SK-N-MC (cell line): Measurements from ENCODE around the gene PHACTR2.

ENCODE experiments used
- EZH2 ChIP-seq: fragments of 200-600 bp; sonication (generic); IDR thresholded peaks from one replicate; pipeline ENCODE4 v1.6.1; 2017; ENCODE audit warnings: antibody characterized with exemption
- FOXP2 ChIP-seq: optimal IDR thresholded peaks from 2 replicates; pipeline ENCODE3; 2011; ENCODE audit warnings: mild to moderate bottlenecking, moderate library complexity; ENCODE audit not compliant: insufficient read depth; ENCODE audit errors: extremely low read length, control extremely low read depth
- POLR2AphosphoS5 ChIP-seq: IDR thresholded peaks from 2 replicates; pipeline ENCODE4 v1.6.1; 2012; ENCODE audit warnings: mild to moderate bottlenecking, low read depth, low read length, borderline replicate concordance

DNA sequence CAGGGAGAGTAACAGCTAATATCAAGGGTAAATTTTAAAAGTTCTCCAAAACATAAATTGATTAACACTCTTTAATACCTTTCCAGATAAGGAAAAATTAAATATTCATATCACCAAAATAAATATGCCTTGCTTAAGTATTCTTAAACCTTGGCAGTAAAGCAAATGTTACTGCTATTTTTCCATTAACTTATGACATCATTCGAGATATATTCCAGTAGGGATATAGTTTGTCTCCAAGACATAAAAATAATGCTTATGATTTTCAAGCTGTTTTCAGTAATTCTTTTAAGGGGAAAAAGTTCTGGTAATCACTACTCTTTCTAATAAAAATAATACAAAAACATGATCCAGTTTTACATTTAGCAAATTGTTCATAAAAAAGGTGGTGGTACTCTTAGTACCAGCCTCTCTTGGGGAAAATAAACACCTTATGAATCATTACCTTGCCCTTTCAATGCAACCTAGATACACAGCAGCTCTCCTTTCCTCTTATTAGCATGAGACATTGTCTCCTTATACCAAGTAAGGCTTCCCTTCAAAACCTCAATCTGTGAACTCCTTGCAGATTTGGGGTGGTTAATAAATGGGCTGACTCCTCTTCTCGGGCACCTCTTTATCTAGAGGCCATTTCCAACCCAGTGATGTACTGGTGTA, 133.9 kb downstream of the PHACTR2 start:
- TF ChIP-seq POLR2AphosphoS5 (no peak), FOXP2 (no peak), EZH2 (no peak)
